ENCODE data around the gene METTL15.

DNA sequence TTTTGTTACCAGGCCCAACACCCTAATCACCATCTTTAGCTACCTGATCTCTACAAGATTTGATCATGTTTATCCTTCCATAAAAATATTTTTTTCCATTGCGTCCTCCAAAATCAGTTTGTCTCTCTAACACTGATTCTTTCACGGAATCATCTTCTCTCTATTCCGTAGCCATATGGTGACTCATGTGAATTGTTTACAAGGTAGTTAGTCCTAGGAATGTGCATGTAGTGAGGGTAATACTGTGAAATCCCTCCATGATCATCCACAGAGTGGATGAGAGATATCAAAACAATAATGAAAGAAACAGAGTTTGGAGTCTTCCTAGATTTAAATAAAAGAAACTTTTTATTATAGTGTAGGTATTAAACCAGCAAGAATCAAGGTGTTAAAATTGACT, 230.2 kb downstream of the METTL15 start:
- TF ChIP-seq, protein P1, sequence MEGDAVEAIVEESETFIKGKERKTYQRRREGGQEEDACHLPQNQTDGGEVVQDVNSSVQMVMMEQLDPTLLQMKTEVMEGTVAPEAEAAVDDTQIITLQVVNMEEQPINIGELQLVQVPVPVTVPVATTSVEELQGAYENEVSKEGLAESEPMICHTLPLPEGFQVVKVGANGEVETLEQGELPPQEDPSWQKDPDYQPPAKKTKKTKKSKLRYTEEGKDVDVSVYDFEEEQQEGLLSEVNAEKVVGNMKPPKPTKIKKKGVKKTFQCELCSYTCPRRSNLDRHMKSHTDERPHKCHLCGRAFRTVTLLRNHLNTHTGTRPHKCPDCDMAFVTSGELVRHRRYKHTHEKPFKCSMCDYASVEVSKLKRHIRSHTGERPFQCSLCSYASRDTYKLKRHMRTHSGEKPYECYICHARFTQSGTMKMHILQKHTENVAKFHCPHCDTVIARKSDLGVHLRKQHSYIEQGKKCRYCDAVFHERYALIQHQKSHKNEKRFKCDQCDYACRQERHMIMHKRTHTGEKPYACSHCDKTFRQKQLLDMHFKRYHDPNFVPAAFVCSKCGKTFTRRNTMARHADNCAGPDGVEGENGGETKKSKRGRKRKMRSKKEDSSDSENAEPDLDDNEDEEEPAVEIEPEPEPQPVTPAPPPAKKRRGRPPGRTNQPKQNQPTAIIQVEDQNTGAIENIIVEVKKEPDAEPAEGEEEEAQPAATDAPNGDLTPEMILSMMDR (IDR thresholded peaks at IDR 0.05), result no peak
- TF ChIP-seq POLR2A (IDR thresholded peaks at IDR 0.05), result no peak
- no peak for TF ChIP-seq POLR2AphosphoS5 (IDR thresholded peaks at IDR 0.05; ENCODE audit: insufficient read depth in 1 of 2, low read depth in 1 of 2)

All from vagina (tissue), 2 donors.